ENCODE measurements around the gene TAL2. TPM values are rescaled to one million over a fixed set of nuclear protein-coding genes. Genes with fewer than 3 reads are reported as not detected.
"Not testable (repeated sequence)": the region's sequence is repeated elsewhere in the genome, so short reads cannot be mapped to it uniquely, and the experiment has no call there.

Gene TAL2
- total and polyA plus RNA-seq, 5 experiments from 2014 or later: 0.62 TPM; not detected in 4

DNA sequence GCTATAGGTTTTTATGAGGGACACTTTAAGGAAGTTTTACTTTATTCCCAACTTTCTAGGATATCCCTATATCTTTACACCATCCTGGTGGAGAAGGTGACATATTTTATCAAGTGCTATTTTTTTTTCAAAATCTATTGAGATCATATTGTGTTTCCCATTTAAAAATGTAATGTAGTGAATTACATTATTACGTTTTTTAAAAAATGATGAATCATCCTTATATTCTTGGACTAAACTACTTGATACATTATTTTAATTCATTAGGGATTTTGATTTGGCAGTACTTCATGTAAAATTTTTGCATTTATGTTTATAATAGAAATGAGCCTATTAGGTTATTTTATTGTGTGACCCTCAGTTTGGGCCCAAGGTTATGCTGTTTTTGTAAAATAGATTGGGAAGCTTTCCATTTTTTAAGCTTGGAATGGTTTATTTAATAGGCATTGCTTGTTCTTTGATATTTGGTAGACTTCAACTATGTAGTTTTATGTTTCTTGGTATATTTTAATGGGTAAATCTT lies 36.2 kb downstream of the TAL2 start:
- POLR2A ChIA-PET: no interaction called here

DNA sequence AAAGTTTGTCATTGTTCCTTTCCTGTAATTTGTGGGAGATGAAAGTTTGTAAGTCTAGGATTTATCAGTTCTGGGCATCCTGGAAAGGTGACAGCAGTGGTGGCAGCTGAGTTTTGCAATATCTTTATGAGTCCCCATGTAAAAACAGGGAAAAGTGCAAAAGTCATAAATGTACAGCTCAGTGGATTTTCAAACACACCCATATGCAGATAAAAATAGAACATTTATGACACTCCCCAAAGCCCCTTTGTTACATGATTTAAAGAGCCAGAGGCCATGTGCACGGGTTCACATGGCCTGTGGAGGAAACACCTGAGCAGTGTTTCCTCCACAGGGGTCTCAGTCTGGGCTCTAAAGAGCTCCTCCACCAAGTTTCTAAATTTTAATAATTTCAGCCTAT lies 38.4 kb downstream of the TAL2 start:
- no peak overlapping the region for H3K4me3 Mint-ChIP-seq
- no peak for ATAC-seq
- peaks cover 18 to 43% (median 37%) of the 10 kb centered on the region in 4 donors for H3K4me1 Mint-ChIP-seq
- no peak for DNase-seq
- POLR2A ChIA-PET: no interaction called here
- no peaks in the 10 kb centered on the region for H3K9me3 Mint-ChIP-seq
- no peaks in the 10 kb centered on the region for H3K27me3 Mint-ChIP-seq
- no peak overlapping the region for H3K27ac Mint-ChIP-seq
- H3K36me3 Mint-ChIP-seq: no peaks in the 10 kb centered on the region

More for the DNA sequence above, 36.2 kb downstream of the TAL2 start:
- Mint-ChIP-seq H3K4me1 (peaks cover 27 to 58% (median 48%) of the 10 kb centered on the region in 4 donors), H3K9me3 (no peaks in the 10 kb centered on the region), H3K27ac (peak overlapping the region in 1 of 10 donors; percentile 18), H3K4me3 (no peak overlapping the region), H3K36me3 (no peaks in the 10 kb centered on the region), H3K27me3 (peaks cover 0 to 6% (median 4%) of the 10 kb centered on the region in 5 donors)
- ATAC-seq (no peak), DNase-seq (no peak)

DNA sequence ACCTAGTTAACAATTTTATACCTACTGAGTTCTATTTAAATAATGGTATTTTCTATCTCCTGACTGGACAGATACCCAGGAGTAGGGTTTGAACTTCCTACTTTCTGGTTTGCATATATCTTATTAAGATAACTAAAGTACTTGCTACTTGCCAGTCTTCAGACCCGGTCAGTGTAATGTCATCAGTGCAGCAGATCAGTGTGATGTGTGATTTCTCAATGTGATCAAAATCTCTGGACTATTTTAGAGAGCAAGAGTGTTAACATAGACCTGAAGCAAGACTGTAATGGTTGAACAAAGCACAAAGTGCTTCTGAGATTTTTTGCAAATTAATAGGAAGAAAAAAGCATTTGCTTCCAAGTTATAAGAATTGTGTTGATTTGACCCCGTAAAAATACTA lies 38.9 kb downstream of the TAL2 start:
- H3K27ac Mint-ChIP-seq: no peak overlapping the region
- DNase-seq (no peak), ATAC-seq (no peak)
- peaks cover 0 to 2% (median under 1%) of the 10 kb centered on the region in 3 donors for H3K36me3 Mint-ChIP-seq
- no peaks in the 10 kb centered on the region for H3K27me3 Mint-ChIP-seq
- POLR2A ChIA-PET: no interaction called here
- H3K4me1 Mint-ChIP-seq: peaks cover 19 to 42% (median 36%) of the 10 kb centered on the region in 4 donors
- H3K9me3 Mint-ChIP-seq: no peaks in the 10 kb centered on the region
- H3K4me3 Mint-ChIP-seq: no peak overlapping the region

DNA sequence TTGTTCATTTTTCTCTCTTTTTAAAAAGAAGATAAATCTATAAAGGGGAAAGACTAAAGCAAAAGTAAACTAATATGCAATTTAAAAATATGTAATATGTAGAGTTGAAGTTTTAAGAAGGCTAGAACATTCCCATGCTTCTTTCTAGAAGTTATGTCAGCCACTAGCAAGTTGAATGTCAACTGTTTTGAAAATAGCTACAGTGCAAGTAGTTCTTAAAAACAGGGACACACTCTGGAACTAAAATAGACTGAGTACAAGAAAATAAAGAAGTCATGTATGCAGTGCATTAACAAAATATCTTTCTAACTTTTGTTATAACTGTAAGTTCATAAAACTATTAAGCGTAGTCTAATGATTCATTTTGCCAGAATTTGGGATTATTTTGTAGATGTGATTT lies 40.0 kb downstream of the TAL2 start:
- no peak overlapping the region for H3K27ac Mint-ChIP-seq
- DNase-seq (no peak), ATAC-seq (no peak)
- H3K36me3 Mint-ChIP-seq: peaks cover 0 to 9% (median 2%) of the 10 kb centered on the region in 3 donors
- POLR2A ChIA-PET: no interaction called here
- no peak overlapping the region for H3K4me3 Mint-ChIP-seq
- H3K27me3 Mint-ChIP-seq: no peaks in the 10 kb centered on the region
- H3K4me1 Mint-ChIP-seq: peaks cover 18 to 37% (median 31%) of the 10 kb centered on the region in 4 donors
- no peaks in the 10 kb centered on the region for H3K9me3 Mint-ChIP-seq

DNA sequence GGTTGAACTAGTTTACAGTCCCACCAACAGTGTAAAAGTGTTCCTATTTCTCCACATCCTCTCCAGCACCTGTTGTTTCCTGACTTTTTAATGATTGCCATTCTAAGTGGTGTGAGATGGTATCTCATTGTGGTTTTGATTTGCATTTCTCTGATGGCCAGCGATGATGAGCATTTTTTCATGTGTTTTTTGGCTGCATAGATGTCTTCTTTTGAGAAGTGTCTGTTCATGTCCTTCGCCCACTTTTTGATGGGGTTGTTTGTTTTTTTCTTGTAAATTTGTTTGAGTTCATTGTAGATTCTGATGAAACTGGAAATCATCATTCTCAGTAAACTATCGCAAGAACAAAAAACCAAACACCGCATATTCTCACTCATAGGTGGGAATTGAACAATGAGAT lies 41.4 kb downstream of the TAL2 start:
- POLR2A ChIA-PET, ATAC-seq, H3K27ac Mint-ChIP-seq, H3K9me3 Mint-ChIP-seq, H3K4me3 Mint-ChIP-seq, DNase-seq, H3K27me3 Mint-ChIP-seq: not testable (repeated sequence)
- Mint-ChIP-seq H3K4me1 (peaks cover 23 to 40% (median 33%) of the 10 kb centered on the region in 4 donors), H3K36me3 (peaks cover 0 to 12% (median 2%) of the 10 kb centered on the region in 3 donors)

DNA sequence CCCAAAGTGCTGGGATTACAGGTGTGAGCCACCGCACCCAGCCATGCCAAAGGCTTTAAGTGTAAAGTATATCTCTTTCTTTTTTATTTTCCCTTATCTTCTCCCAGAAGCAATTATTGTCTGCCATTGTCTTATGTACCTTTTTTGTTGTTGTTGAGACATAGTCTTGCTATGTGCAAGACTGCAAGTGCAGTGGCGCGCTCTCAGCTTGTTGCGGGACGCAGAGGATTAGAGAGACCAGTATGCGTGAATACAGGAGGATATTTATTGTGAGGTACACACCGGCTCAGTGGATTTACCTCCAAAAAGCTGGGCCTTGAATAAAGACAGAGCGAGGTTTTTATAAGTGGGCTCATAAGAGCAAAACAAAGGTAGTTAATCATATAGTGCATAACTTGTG lies 43.9 kb downstream of the TAL2 start:
- peaks cover 11 to 20% (median 17%) of the 10 kb centered on the region in 4 donors for H3K4me1 Mint-ChIP-seq
- ATAC-seq (no peak), DNase-seq (no peak)
- H3K27ac Mint-ChIP-seq: no peak overlapping the region
- POLR2A ChIA-PET: no interaction called here
- H3K36me3 Mint-ChIP-seq: peaks cover 0 to 23% (median 5%) of the 10 kb centered on the region in 3 donors
- no peaks in the 10 kb centered on the region for H3K27me3 Mint-ChIP-seq
- H3K4me3 Mint-ChIP-seq: no peak overlapping the region
- no peaks in the 10 kb centered on the region for H3K9me3 Mint-ChIP-seq

DNA sequence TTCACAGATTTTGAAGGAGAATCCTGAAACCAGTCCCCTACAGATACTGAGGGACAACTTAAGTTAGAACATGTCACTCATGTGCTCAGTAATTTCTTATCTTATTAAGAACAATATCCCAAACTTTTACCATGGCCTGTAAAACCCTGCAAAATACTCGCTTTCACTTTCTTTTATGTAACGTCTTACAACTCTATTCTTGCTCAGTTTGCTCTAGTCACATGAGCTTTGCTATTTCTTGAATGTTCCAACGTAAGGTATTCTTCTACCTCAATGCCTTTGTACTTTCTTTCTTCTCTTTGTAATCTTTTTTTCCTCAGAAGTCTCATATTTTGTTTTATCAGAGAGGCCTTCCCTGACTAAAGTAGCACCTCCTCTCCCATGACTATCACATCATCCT lies 46.1 kb downstream of the TAL2 start:
- POLR2A ChIA-PET: interaction anchor here (0.7 kb wide), 1 partner anchor 327 kb away, joined by 4 read pairs; no protein-coding TSS in a partner anchor
- peak in 1 of 2 donors; percentile 30 for ATAC-seq
- Mint-ChIP-seq H3K9me3 (no peaks in the 10 kb centered on the region), H3K4me3 (peak overlapping the region in 9 of 10 donors; percentile 32 to 77 (median 52)), H3K27me3 (no peaks in the 10 kb centered on the region), H3K36me3 (peaks cover 0 to 33% (median 7%) of the 10 kb centered on the region in 3 donors), H3K4me1 (peaks cover 7 to 16% (median 12%) of the 10 kb centered on the region in 4 donors), H3K27ac (peak overlapping the region; percentile 35 to 91 (median 62))
- DNase-seq: peak in 1 of 10 donors; percentile 14

DNA sequence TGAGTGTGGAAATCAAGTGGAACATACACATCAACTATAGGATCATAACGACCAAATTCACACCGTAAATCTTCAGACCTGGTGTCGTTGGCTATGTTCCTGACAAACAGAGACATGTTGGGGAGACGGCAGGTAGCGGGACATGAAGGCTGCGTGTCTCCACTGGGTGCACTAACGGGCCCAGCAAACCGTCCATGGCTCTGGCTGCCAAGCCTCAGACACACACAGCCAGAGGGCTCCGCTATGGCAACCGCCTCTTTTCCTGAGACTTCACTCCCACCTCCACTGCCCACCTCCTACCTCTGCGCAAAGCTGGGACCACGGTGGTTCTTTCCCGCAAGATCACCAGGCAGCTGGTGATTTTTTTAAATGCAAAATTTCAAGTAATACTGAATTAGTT lies 48.4 kb downstream of the TAL2 start:
- Mint-ChIP-seq H3K4me1 (peaks cover 9 to 15% (median 12%) of the 10 kb centered on the region in 4 donors), H3K36me3 (peaks cover 0 to 33% (median 7%) of the 10 kb centered on the region in 3 donors), H3K4me3 (no peak overlapping the region), H3K27me3 (no peaks in the 10 kb centered on the region), H3K27ac (no peak overlapping the region), H3K9me3 (no peaks in the 10 kb centered on the region)
- no peak for DNase-seq
- ATAC-seq: no peak
- POLR2A ChIA-PET: interaction anchor here (1.1 kb wide), 1 partner anchor 17 kb away, joined by 3 read pairs; the partner anchor contains the start of gene TMEM38B

DNA sequence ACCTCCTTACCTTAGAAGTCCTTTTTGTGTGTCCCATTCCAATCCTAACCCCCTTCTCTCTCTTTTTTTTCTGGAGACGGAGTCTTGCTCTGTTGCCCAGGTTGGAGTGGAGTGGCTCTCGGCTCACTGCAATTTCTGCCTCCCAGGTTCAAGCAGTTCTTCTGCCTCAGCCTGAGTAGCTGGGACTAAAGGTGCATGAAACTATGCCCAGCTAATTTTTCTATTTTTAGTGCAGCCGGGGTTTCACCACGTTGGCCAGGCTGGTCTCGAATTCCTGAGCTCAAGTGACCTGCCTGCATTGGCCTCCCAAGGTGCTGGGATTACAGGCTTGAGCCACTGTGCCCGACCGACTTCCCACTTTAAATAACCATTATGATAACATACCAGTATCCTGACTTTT lies 49.6 kb downstream of the TAL2 start:
- peaks cover 8 to 15% (median 11%) of the 10 kb centered on the region in 4 donors for H3K4me1 Mint-ChIP-seq
- no peaks in the 10 kb centered on the region for H3K27me3 Mint-ChIP-seq
- no peaks in the 10 kb centered on the region for H3K9me3 Mint-ChIP-seq
- POLR2A ChIA-PET: no interaction called here
- no peak overlapping the region for H3K4me3 Mint-ChIP-seq
- DNase-seq (no peak), ATAC-seq (no peak)
- peaks cover 0 to 26% (median 5%) of the 10 kb centered on the region in 3 donors for H3K36me3 Mint-ChIP-seq
- H3K27ac Mint-ChIP-seq: no peak overlapping the region

DNA sequence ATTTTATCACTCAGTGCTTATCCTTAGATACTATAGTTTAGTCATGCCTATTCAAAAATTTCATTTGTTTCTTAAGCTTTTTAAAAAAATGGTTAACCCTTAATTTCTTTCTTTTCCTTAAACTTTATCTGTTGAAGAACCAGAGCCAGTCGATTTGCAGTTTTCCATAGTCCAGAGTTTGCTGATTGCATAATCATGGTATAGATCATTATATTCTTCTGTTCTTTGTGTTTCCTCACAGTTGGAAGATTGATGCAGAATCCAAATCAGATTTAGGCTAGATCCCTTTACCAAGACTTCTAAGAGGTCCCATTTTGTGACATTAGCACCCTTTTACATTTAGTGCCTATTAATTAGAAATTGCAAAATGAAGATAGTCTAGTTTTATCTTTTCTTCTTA lies 50.0 kb downstream of the TAL2 start:
- Mint-ChIP-seq H3K4me1 (peaks cover 8 to 15% (median 11%) of the 10 kb centered on the region in 4 donors), H3K27me3 (no peaks in the 10 kb centered on the region), H3K9me3 (no peaks in the 10 kb centered on the region), H3K4me3 (no peak overlapping the region), H3K36me3 (peaks cover 0 to 24% (median 5%) of the 10 kb centered on the region in 3 donors), H3K27ac (no peak overlapping the region)
- no peak for DNase-seq
- POLR2A ChIA-PET: no interaction called here
- no peak for ATAC-seq

Other genes with a start within 250 kb of the TAL2 start
- gene FSD1L, start 214.4 kb upstream of the TAL2 start, total RNA-seq: under 1 TPM; 0.55 to 0.63 TPM
- gene FSD1L, start 214.4 kb upstream of the TAL2 start, polyA plus RNA-seq: under 1 TPM in 2 of 3 donors, not detected in 1; 0.08 to 0.24 TPM
- 10 to 100 TPM; 12.9 to 16.1 TPM for gene FKTN, start 104.3 kb upstream of the TAL2 start, total RNA-seq
- gene FKTN, start 104.3 kb upstream of the TAL2 start, polyA plus RNA-seq: 1 to 10 TPM in 2 of 3 donors, under 1 TPM in 1; 0.78 to 2.5 (median 1.1) TPM
- gene TMEM38B, start 32.1 kb downstream of the TAL2 start, total RNA-seq: 10 to 100 TPM; 13.9 to 15.0 TPM
- gene TMEM38B, start 32.1 kb downstream of the TAL2 start, polyA plus RNA-seq: 10 to 100 TPM; 21.8 to 24.0 (median 22.4) TPM

All from naive thymus-derived CD8-positive, alpha-beta T cell (primary cell).